ENCODE results near the gene NES.

GRCh38 chr1:156691665-156692440 lies 14.6 kb upstream of the NES start:
- TF ChIP-seq POLR2A (IDR thresholded peaks at IDR 0.05; ENCODE audit: control extremely low read depth in 1 of 2, low read depth in 2 of 2, low read length in 2 of 2) = no peak
- TF ChIP-seq RFX5 (IDR thresholded peaks at IDR 0.05; ENCODE audit: borderline replicate concordance, low read depth, low read length) = no peak
- peak in 2 of 3 experiments; percentile 10 to 11; a peak in 1 of 4 replicates for TF ChIP-seq CTCF (IDR thresholded peaks at IDR 0.05; ENCODE audit: control extremely low read depth in 1 of 3, insufficient read depth in 1 of 3, low read depth in 1 of 3, low read length in 3 of 3)
- TF ChIP-seq GTF2F1 (IDR thresholded peaks at IDR 0.05; ENCODE audit: borderline replicate concordance, low read depth, low read length) = no peak
- TF ChIP-seq EZH2 (IDR thresholded peaks at IDR 0.05; ENCODE audit: low read depth, low read length, severe bottlenecking) = no peak
- no peak for TF ChIP-seq USF2 (IDR thresholded peaks at IDR 0.05; ENCODE audit: low read length)
